Ishikawa (cell line): ENCODE data around the gene SYNM.
A peak's percentile ranks its signal among the peaks of the same experiment; 100 is the strongest.

ENCODE experiments used
- CEBPB ChIP-seq: IDR thresholded peaks from 2 replicates; pipeline ENCODE4 v1.6.1; 2012
- EGR1 ChIP-seq: IDR thresholded peaks from 2 replicates; pipeline ENCODE4 v1.6.1; 2012
- EP300 ChIP-seq: IDR thresholded peaks from 2 replicates; pipeline ENCODE4 v1.6.1; 2012; ENCODE audit warnings: borderline replicate concordance
- FOXM1 ChIP-seq: IDR thresholded peaks from 2 replicates; pipeline ENCODE4 v1.6.1; 2012; ENCODE audit warnings: low read depth, borderline replicate concordance
- NFIC ChIP-seq: IDR thresholded peaks from 2 replicates; pipeline ENCODE4 v1.6.1; 2012
- RAD21 ChIP-seq: IDR thresholded peaks from 2 replicates; pipeline ENCODE4 v1.6.1; 2012; ENCODE audit warnings: low read depth
- REST ChIP-seq: IDR thresholded peaks from 2 replicates; pipeline ENCODE4 v1.6.1; 2012; ENCODE audit warnings: low read depth, mild to moderate bottlenecking
- TAF1 ChIP-seq: IDR thresholded peaks from 2 replicates; pipeline ENCODE4 v1.6.1; 2012; ENCODE audit warnings: low read depth, mild to moderate bottlenecking
- YY1 ChIP-seq: IDR thresholded peaks from 2 replicates; pipeline ENCODE4 v1.6.1; 2012; ENCODE audit warnings: low read depth
- ZBTB7A ChIP-seq: IDR thresholded peaks from 2 replicates; pipeline ENCODE4 v1.6.1; 2012; ENCODE audit warnings: low read depth
- TF ChIP-seq, protein P1 (sequence below): IDR thresholded peaks from 2 replicates; pipeline ENCODE4 v1.6.1; 2012
- TF ChIP-seq, protein P2 (sequence below): IDR thresholded peaks from 2 replicates; pipeline ENCODE4 v1.6.1; 2012

GRCh38 chr15:99073008-99073717, 31.7 kb upstream of the SYNM start:
- TF ChIP-seq CEBPB (no peak), REST (no peak), RAD21 (no peak), NFIC (no peak), YY1 (no peak), EGR1 (no peak), EP300 (no peak), FOXM1 (no peak), TAF1 (no peak), ZBTB7A (no peak)
- TF ChIP-seq, protein P1, sequence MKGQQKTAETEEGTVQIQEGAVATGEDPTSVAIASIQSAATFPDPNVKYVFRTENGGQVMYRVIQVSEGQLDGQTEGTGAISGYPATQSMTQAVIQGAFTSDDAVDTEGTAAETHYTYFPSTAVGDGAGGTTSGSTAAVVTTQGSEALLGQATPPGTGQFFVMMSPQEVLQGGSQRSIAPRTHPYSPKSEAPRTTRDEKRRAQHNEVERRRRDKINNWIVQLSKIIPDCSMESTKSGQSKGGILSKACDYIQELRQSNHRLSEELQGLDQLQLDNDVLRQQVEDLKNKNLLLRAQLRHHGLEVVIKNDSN: peak; percentile 58
- TF ChIP-seq, protein P2, sequence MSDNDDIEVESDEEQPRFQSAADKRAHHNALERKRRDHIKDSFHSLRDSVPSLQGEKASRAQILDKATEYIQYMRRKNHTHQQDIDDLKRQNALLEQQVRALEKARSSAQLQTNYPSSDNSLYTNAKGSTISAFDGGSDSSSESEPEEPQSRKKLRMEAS: no peak
